Measurements from ENCODE around the gene DYNC1LI2.
"Not testable (repeated sequence)": the region's sequence is repeated elsewhere in the genome, so short reads cannot be mapped to it uniquely, and the experiment has no call there.

The DYNC1LI2 gene

DNA sequence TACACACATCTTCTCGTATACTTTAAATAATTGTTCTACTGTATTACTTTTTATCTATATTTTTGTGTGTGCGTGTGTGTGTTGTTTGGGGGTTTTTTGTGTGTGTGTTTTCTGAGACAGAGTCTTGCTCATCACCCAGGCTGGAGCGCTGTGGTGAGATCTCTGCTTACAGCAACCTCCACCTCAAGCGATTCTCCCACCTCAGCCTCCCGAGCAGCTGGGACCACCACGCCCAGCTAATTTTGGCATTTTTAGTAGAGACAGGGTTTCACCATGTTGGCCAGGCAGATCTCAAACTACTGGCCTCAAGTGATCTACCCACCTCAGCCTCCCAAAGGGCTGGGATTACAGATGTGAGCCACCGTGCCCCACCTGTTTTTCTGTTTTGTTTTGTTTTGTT, 53.4 kb downstream of the DYNC1LI2 start:
- in situ Hi-C loops (cut with MboI; ENCODE audit: low sequenced_read_pairs) = no loop called here

DNA sequence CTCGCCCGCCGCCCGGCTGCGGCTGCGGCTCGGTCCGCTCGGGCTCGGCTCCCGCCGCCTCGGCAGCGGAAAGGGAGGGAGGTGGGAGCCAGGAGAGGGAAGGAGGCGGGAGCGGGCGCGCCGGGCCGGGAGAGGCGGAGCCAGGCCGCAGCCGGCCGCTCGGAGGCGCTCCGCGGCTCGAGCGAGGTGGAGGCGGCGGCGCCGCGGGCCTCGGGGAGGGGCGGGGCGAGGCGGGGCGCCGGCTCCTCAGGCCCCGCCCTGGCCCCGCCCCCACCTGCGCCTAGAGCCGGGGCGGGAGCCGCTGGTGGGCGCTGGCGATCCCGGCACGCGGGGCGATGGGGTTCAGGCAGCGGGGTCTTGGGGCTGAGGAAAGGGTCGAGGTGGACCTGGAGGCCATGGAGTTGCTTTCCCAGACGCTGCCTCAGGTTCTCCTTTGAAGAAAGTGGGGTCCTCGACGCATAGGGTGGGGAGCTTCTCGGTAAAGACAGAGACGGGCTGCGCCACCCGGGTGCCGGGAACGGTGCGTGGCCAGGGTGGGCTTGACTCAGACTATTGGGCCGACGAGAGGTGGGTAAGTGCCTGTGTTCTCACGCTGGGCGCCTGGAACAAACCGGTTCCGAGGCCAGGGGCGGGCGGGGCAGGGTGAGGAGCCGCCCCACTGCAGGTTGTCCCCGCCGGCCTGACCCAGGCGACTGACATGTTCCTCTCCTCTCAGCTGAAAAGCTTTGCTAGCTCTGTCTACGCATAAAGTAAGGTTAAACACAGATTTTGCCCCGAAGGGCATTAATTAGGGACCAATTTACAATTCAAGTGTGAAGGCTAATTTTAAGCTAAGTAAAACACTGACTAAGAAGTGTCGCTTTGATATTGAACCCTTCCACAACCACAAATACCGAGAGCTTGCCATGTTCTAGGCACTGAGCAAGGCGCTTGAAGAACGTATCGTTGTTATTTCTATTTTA, 54.5 kb downstream of the DYNC1LI2 start, which contains the start of gene CMTM4:
Gene CMTM4 (minus strand): TSS at position 75 of the 962 bp plus-strand sequence. CDS start 218 bp downstream, outside the sequence.
- in situ Hi-C loops (cut with MboI; ENCODE audit: low sequenced_read_pairs) = no loop called here

DNA sequence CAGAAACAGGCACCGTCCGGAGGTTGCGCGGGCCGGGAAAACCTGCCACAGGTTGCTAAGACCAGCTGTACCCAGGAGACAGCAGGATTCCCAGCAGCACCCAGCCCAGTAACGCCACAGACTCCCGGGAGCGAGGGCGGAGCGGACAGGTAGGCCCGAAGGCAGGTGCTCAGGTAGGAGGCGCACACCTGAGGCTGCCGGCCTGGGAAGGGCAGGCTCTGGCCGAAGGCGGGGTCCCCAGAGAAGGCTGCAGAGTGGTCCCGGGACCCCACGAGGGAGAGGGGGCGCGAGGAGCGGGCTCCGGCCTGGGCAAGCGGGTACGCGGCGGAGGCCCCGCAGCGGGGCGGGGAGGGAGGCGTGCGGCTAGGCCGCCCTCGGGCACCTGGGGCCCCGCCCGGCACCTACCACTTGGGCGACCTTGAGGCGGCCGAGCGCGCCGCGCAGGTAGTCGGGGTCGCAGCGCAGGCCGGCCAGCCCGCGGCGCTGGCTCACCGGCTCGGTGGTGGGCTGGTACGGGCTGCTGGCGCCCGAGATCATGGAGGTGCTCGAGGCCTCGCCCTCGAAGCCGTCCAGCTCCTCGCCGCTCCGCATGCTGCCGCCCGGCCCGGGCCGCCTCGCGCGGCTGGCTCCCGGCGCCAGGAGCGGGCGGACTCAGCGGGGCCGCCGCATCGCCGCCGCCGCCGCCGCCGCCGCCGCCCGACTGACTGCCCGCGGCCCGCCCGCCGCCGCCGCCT, 55.3 kb downstream of the DYNC1LI2 start:
- in situ Hi-C loops (cut with MboI; ENCODE audit: low sequenced_read_pairs) = no loop called here

DNA sequence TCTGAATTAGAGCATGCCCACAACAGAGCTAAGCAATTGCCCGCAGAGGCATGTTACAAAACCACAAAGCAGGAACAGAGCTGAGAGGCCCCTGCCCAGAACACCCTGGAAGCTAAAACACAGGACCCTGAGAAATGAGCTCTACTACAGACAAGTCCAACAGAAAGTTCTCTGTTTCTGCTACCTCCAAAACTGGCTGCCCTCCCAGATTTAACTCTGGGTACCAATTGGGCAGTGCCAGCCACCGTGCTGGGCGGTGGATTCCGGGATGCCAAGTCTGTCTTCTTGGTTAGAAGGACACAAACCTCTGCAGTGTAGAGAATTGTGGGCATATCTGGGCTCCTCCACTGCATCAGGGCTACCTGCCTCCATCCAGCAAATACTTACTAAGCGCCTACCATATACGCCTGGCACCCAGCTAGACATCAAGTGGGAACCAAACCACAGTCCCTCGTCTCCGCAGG, 55.9 kb downstream of the DYNC1LI2 start:
- in situ Hi-C loops (cut with MboI; ENCODE audit: low sequenced_read_pairs) = no loop called here

DNA sequence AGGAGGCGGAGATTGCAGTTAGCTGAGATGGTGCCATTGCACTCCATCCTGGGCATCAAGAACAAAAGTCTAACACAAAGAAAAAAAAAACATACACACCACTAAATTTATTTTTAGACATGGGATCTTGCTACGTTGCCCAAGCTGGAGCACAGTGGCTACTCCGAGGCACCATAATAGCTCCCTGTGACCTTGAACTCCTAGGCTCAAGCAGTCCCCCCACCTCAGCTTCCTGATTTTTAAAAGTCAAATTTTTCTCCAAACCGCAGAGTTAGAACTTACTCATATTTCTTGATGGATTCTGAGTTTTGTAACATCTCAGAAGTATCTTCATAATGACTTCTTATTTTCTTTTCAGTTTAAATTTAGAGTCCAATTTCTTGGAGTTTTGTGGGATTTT, 58.3 kb downstream of the DYNC1LI2 start:
- in situ Hi-C loops (cut with MboI; ENCODE audit: low sequenced_read_pairs) = no loop called here

GRCh38 chr16:66692341-66692740, 59.1 kb downstream of the DYNC1LI2 start:
- in situ Hi-C loops (cut with MboI; ENCODE audit: low sequenced_read_pairs) = no loop called here

- in situ Hi-C loops (cut with MboI; ENCODE audit: low sequenced_read_pairs) = no loop called here
Observed at GRCh38 chr16:66691234-66691633, 60.2 kb downstream of the DYNC1LI2 start.

DNA sequence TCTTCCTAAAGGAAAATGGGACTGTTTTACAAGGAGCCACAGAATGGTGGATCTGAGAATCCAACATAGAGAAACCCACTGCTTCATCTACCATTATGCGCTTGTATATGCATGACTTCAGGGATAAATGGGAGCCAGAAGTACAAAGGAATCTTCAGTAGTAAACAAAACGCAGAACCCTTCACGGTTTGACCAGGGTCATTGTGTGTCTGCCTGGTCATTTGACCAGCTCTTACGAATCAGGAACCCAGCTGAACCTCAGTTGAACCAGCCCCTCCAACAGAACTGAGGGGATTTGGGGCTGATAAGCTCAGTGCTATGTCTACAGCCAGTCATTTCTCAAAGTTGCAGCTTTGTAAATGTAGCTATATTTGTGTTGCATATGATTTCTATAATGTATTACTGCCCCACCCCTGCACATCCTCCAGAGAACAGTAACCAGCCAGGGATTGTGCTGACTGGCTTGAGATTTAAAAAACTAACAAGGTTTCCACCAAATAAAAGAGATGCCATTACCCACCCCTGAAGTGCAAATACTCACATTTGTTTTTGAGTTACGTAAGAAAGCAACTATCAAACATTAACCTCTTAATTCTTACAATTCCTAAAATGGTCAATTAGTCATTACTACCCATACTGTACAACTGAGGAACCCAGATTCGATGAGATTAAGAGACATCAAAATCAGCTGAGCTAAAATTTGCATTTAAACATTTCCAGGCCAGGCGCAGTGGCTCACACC, 61.1 kb downstream of the DYNC1LI2 start:
- in situ Hi-C loops (cut with MboI; ENCODE audit: low sequenced_read_pairs) = no loop called here

DNA sequence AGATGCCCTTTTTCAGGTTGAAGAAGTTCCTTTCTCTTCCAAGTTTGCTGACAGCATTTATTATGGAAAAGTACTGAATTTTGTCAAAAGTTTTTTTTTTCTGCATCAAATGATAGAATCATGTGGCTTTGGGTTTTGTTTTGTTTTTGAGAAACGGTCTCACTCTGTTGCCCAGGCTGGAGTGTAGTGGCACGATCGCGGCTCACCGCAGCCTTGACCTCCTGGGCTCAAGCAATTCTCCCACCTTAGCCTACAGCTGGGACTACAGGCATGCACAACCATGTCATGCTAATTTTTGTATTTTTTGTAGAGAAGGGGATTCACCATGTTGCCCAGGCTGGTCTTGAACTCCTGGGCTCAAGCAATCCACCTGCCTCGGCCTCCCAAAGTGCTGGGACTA, 62.1 kb downstream of the DYNC1LI2 start:
- in situ Hi-C loops (cut with MboI; ENCODE audit: low sequenced_read_pairs) = no loop called here

- in situ Hi-C loops (cut with MboI; ENCODE audit: low sequenced_read_pairs) = no loop called here
Observed at GRCh38 chr16:66687906-66688625, 63.3 kb downstream of the DYNC1LI2 start.

DNA sequence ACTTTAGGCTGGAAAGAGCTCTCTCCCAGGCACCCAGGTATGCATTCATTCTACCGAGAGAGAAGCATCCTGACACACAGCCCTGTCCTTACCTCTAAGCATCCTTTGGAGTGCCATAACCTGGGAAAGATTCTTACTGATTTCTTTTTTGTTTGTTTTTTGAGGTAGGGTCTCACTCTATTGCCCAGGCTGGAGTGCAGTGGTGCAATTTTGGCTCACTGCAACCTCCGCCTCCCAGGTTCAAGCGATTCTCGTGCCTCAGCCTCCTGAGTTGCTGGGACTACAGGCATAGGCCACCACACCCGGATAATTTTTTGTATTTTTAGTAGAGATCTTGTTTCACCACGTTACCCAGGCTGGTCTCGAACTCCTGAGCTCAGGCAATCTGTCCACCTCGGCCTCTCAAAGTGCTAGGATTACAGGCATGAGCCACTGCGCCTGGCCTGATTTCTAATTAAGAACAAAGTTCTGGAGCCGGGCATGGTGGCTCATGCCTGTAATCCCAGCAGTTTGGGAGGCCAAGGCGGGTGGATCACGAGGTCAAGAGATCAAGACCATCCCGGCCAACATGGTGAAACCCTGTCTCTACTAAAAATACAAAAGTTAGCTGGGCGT, 65.8 kb downstream of the DYNC1LI2 start:
- in situ Hi-C loops (cut with MboI; ENCODE audit: low sequenced_read_pairs) = not testable (repeated sequence)

DNA sequence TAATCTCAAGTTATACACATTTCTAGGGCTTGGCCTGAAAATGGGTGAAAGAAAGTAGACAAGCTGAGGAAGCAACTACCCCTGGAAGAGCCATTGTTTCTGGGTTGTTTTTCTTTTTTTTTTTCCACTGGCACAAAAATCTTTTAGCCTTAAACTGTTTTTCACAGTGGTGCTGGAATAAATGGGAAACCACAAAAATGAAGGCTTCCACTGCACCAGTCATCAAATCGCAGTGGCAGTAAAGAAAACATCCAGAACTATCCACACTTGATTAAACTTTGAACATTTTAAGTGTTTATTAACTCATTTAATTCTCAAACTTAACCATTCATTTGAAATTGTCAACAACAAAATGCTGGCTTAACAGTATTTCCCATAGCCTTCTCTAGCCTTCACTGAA, 69.1 kb downstream of the DYNC1LI2 start:
- in situ Hi-C loops (cut with MboI; ENCODE audit: low sequenced_read_pairs) = no loop called here

DNA sequence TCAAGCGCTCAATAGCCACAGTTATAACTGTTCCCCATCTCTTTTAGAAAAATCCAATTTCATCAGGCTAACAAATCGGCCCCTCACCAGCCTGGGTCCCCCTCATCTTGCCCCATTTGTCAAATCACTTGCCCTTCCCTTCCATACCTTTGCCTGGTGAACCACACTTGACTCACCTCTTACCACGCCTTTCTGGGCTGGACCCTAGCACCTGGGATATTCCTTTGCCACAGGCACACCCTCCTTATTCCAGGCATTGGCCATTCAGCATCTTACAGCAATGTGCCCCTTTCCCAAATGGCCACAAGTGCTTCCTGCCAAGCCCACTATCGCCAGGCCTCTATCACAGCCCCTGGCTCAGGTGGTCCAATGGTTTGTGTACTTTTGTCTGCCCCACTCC, 69.7 kb downstream of the DYNC1LI2 start:
- in situ Hi-C loops (cut with MboI; ENCODE audit: low sequenced_read_pairs) = no loop called here

- in situ Hi-C loops (cut with MboI; ENCODE audit: low sequenced_read_pairs) = no loop called here
Observed at GRCh38 chr16:66678337-66678736, 73.1 kb downstream of the DYNC1LI2 start.

- in situ Hi-C loops (cut with MboI; ENCODE audit: low sequenced_read_pairs) = no loop called here
Observed at GRCh38 chr16:66677836-66678235, 73.6 kb downstream of the DYNC1LI2 start.

- in situ Hi-C loops (cut with MboI; ENCODE audit: low sequenced_read_pairs) = no loop called here
Observed at GRCh38 chr16:66677179-66677578, 74.2 kb downstream of the DYNC1LI2 start.

GRCh38 chr16:66676599-66676998, 74.8 kb downstream of the DYNC1LI2 start:
- in situ Hi-C loops (cut with MboI; ENCODE audit: low sequenced_read_pairs) = no loop called here

GRCh38 chr16:66673691-66674090, 77.7 kb downstream of the DYNC1LI2 start:
- in situ Hi-C loops (cut with MboI; ENCODE audit: low sequenced_read_pairs) = no loop called here

Data from hTERT RPE-1 (cell line).